RWPE1 (cell line): Measurements from ENCODE around the gene DPF3.

Source experiments
- CTCF ChIA-PET: fragments of 350-600 bp; sonication (Branson Sonifier 250); formaldehyde crosslinking; extraction: SDS; loops from one replicate; lab custom pipeline; 2021; lab: Yijun Ruan, JAX
- POLR2A ChIA-PET: fragments of 400-600 bp; formaldehyde crosslinking; extraction: SDS; loops from one replicate; lab custom pipeline; 2020; ENCODE audit warnings: antibody characterized with exemption; ENCODE audit not compliant: low non-redundant PET; lab: Yijun Ruan, JAX
- DNase-seq: peaks from one replicate; pipeline ENCODE4 v3.0.0; 2012; ENCODE audit warnings: low spot score
- H3K27ac ChIP-seq: fragments of 450-650 bp; 2 replicates; pipeline ENCODE4 v1.5.1; 2017
- TF ChIP-seq, protein P1 (sequence below): fragments of 450-650 bp; conservative IDR thresholded peaks from 2 replicates; pipeline ENCODE4 v1.5.1; 2017; ENCODE audit warnings: low read depth, mild to moderate bottlenecking

Gene DPF3

DNA sequence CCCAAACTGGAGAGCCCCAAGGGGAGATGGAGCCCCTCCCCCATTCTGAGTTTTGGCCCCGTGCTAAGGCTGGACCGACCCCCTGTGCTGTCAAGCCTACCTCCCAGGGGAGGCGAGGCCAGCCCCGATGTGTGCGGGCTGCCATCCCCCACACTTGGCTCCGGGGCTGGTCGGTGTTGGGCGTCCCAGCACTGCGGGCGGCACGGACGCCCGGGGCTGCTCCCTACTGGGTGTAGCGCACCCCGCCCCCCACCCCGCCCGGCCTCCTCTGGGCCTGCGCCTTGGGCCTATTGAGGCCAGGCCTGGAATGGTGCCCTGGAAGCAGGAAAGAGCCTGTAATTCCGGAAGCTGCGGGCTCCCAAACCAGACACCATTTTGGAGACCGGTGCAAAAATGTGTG is 35.0 kb upstream of the DPF3 start:
- no peak overlapping the region for H3K27ac ChIP-seq
- POLR2A ChIA-PET: interaction anchor here (0.6 kb wide), 1 partner anchor 39 kb away, joined by 3 read pairs; no protein-coding TSS in a partner anchor
- TF ChIP-seq, protein P1, sequence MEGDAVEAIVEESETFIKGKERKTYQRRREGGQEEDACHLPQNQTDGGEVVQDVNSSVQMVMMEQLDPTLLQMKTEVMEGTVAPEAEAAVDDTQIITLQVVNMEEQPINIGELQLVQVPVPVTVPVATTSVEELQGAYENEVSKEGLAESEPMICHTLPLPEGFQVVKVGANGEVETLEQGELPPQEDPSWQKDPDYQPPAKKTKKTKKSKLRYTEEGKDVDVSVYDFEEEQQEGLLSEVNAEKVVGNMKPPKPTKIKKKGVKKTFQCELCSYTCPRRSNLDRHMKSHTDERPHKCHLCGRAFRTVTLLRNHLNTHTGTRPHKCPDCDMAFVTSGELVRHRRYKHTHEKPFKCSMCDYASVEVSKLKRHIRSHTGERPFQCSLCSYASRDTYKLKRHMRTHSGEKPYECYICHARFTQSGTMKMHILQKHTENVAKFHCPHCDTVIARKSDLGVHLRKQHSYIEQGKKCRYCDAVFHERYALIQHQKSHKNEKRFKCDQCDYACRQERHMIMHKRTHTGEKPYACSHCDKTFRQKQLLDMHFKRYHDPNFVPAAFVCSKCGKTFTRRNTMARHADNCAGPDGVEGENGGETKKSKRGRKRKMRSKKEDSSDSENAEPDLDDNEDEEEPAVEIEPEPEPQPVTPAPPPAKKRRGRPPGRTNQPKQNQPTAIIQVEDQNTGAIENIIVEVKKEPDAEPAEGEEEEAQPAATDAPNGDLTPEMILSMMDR: no peak
- no peak for DNase-seq
- CTCF ChIA-PET: interaction anchor here (0.6 kb wide), 1 partner anchor 415 kb away, joined by 3 read pairs; no protein-coding TSS in a partner anchor

DNA sequence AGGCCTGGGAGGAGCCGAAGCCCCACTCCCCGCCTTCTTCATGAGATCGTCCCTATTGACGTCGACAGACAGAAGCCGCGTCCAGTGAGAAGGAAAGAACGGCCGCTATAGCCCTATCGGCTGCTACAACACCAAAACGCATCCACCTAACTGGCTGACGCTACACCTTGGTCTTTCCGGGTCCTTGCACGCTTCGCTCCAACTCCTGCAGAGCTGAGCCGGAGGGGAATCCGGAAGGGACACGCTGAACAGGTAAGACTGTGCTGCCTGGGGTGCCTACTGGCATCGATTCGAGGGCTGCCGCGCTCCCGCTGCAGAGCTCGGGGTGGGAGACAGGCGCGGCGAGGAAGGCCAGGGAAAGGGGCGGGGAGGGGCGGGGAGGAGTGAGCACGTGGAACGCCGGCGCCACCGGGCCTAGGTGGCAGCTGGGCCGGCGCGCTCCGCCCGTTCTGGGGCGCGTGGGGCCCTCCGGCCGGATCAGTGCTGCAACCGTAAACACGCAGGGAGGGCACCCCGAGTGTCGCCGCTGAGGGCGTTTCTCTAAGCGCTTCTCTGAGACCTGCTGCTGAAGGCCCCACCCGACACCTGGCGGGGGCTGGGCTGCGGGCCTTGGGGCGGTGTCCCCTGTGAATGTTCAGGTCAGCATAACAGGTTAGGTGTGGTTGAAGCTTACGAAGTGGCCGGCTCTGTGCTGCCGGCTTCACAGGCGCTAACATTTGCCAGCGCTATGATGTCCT is 32.6 kb upstream of the DPF3 start, which contains the start of gene DCAF4:
DCAF4 (plus strand) TSS at position 173 of the 737 bp plus-strand sequence. CDS start 11,515 bp downstream, outside the sequence.
- CTCF ChIA-PET: interaction anchor here (1.1 kb wide), 1 partner anchor 412 kb away, joined by 3 read pairs; no protein-coding TSS in a partner anchor
- H3K27ac ChIP-seq: peak within 1 kb of the TSS; percentile 80
- TF ChIP-seq, protein P1: no peak
- POLR2A ChIA-PET: no interaction called here
- peak; percentile 98 for DNase-seq

DNA sequence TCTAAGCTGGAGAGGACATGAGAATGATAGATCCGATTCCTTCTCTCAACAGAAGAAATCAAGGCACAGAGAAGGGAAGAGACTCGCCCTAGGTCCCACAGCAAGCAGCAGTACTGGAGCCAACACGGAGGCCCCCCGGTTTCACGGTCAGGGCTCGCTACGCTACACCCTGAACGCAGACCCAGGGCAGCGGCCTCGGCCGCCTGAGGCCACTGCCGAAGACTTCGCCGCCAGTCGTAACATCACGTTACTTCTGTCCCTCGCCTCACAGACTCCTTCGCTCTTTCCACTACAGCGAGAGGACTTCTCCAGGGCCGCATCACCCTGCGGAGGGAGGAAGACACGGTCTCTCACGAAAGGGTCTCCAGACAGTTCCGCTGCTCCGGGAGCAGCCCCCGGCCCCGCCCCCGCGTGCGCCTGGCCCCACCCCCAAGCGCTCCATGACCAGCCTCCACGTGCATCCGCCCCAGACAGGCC is 32.0 kb upstream of the DPF3 start:
- CTCF ChIA-PET: interaction anchor here (1.1 kb wide), 1 partner anchor 412 kb away, joined by 3 read pairs; no protein-coding TSS in a partner anchor
- DNase-seq: no peak

DNA sequence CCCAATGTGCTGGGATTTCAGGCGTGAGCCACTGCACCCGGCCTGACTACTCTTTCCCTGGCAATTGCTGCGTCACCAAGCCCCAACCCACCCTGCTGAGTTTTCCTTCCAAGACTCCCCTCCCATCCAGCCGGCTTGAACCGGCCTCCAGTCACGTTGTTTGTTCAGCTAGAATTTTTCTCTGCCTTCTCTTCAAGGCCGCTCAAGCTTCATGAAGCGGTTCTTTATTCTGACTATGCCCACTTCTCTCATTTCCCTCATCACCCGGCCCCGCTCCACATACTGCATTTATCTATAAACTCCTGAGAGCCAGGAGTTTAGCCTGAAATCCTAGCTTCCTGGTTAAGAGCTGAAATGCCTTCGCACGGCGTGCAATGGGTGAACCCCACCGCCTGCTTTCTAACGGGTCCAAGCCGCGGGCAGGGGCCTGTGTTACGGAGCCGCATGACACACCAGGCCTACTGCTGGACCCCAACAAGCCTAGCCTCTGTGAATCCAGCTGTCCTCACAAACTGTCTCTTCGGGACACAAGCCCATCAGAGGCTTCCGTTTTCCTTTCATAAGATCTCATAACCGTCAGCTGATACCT is 31.4 kb upstream of the DPF3 start:
- H3K27ac ChIP-seq: peak overlapping the region; percentile 80; the same call in 1 of the 2 replicates
- ChIA-PET CTCF (interaction anchor here (0.6 to 1.2 kb wide), 2 partner anchors 23 to 408 kb away, joined by 3 to 8 read pairs; no protein-coding TSS in a partner anchor), POLR2A (no interaction called here)
- TF ChIP-seq, protein P1: no peak
- no peak for DNase-seq

More for the DNA sequence above, 32.0 kb upstream of the DPF3 start:
- H3K27ac ChIP-seq: peak overlapping the region; percentile 80
- TF ChIP-seq, protein P1: no peak
- POLR2A ChIA-PET: no interaction called here

DNA sequence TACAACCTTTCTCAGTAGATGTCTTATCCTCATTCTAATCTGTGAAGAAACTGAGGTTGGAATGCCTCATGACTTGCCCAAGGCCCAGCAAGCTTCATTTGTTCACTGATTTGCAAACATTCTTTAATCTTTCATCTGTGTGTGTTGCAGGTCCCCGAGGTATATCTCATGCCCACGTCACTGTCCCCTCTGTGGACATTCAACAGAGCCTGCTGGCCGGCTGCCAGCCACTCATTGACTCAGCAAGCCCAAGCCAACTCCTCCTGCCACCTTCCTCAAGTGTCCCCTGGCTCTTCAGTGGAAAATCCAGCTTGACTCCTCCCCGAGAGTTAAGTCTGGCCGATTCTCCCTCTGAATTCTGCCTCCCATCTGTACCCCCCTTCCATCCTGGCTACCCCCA is 30.4 kb upstream of the DPF3 start:
- no peak for DNase-seq
- no peak overlapping the region for H3K27ac ChIP-seq
- CTCF ChIA-PET: interaction anchor here (0.6 to 1.2 kb wide), 2 partner anchors 24 to 407 kb away, joined by 3 to 8 read pairs; no protein-coding TSS in a partner anchor
- TF ChIP-seq, protein P1: no peak
- POLR2A ChIA-PET: no interaction called here

DNA sequence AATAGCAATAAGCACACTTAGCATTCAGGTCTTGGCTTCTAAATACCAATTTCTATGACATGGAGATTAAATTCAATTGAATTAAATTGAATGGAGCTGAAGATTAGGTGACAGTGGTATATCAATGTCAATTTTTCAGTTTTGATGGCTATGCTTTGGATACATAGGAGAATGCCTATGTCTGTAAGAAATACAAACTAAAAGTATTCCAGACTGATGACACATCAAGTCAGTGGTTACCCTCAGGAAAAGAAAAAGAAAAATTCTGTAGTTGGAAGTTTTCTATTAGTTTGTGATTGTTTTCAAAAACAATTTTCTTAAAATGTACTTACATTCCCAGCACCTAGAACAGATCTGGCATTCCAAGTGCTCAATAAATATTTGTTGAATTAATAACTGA is 27.5 kb upstream of the DPF3 start:
- no peak for DNase-seq
- POLR2A ChIA-PET: no interaction called here
- CTCF ChIA-PET: no interaction called here
- TF ChIP-seq, protein P1: no peak
- no peak overlapping the region for H3K27ac ChIP-seq
